Stimulated activated effector memory CD8-positive, alpha-beta T cell treated with anti-CD3 and anti-CD28 coated beads, Interleukin-12 subunit alpha, Interleukin-12 subunit beta, amount 100 ng/mL, for 72 hours (primary cell): ENCODE results near the gene LLPH.

Source experiments
- ATAC-seq: fragments of 150-1000 bp; cut with Tn5 transposase; 2 replicates; pipeline ENCODE4 v1.10.0; 2021
- DNase-seq, 2 donors: peaks; one replicate each; pipeline ENCODE4 v3.0.0; 2021 to 2022; ENCODE audit warnings: low spot score in 2 of 2
- H3K27ac Mint-ChIP-seq: one replicate; pipeline ENCODE4 v1.8.0; 2022; ENCODE audit warnings: mild to moderate bottlenecking, mixed read lengths
- H3K36me3 Mint-ChIP-seq: one replicate; pipeline ENCODE4 v1.8.0; 2022; ENCODE audit warnings: mild to moderate bottlenecking, mixed read lengths
- H3K4me1 Mint-ChIP-seq: one replicate; pipeline ENCODE4 v1.8.0; 2022; ENCODE audit warnings: mixed read lengths
- H3K4me3 Mint-ChIP-seq: one replicate; pipeline ENCODE4 v1.8.0; 2022; ENCODE audit warnings: mild to moderate bottlenecking, mixed read lengths
- H3K9me3 Mint-ChIP-seq: one replicate; pipeline ENCODE4 v1.8.0; 2022; ENCODE audit warnings: mixed read lengths

The LLPH gene

GRCh38 chr12:66154776-66155175 is 24.2 kb upstream of the LLPH start:
- Mint-ChIP-seq H3K4me1 (peaks cover 46% of the 10 kb centered on the region), H3K36me3 (peaks cover 60% of the 10 kb centered on the region)

GRCh38 chr12:66152732-66153131 is 22.2 kb upstream of the LLPH start:
- Mint-ChIP-seq H3K9me3 (no peaks in the 10 kb centered on the region), H3K4me1 (peaks cover 32% of the 10 kb centered on the region)
- no peak for ATAC-seq

More at GRCh38 chr12:66154776-66155175, 24.2 kb upstream of the LLPH start:
- no peaks in the 10 kb centered on the region for H3K9me3 Mint-ChIP-seq
- H3K4me3 Mint-ChIP-seq, result no peak overlapping the region
- DNase-seq (no peak), ATAC-seq (no peak)
- H3K27ac Mint-ChIP-seq, result peak overlapping the region; percentile 4

GRCh38 chr12:66149702-66150398 is 19.3 kb upstream of the LLPH start:
- Mint-ChIP-seq H3K4me3 (no peak overlapping the region), H3K9me3 (no peaks in the 10 kb centered on the region), H3K27ac (no peak overlapping the region), H3K36me3 (peaks cover 90% of the 10 kb centered on the region), H3K4me1 (peaks cover 7% of the 10 kb centered on the region)
- ATAC-seq (no peak), DNase-seq (no peak)

More at GRCh38 chr12:66152732-66153131, 22.2 kb upstream of the LLPH start:
- DNase-seq, result no peak
- no peak overlapping the region for H3K4me3 Mint-ChIP-seq
- peaks cover 70% of the 10 kb centered on the region for H3K36me3 Mint-ChIP-seq
- no peak overlapping the region for H3K27ac Mint-ChIP-seq

GRCh38 chr12:66144791-66145754 is 14.5 kb upstream of the LLPH start:
- Mint-ChIP-seq H3K36me3 (peaks cover 81% of the 10 kb centered on the region), H3K4me1 (no peaks in the 10 kb centered on the region), H3K4me3 (no peak overlapping the region), H3K9me3 (peaks cover 9% of the 10 kb centered on the region), H3K27ac (peak overlapping the region; percentile 4)
- no peak for DNase-seq
- ATAC-seq, result no peak

GRCh38 chr12:66143868-66144267 is 13.3 kb upstream of the LLPH start:
- no peaks in the 10 kb centered on the region for H3K4me1 Mint-ChIP-seq
- peaks cover 9% of the 10 kb centered on the region for H3K9me3 Mint-ChIP-seq
- no peak for ATAC-seq
- H3K4me3 Mint-ChIP-seq, result no peak overlapping the region
- H3K36me3 Mint-ChIP-seq, result peaks cover 80% of the 10 kb centered on the region
- no peak overlapping the region for H3K27ac Mint-ChIP-seq
- DNase-seq, result no peak

- DNase-seq, result no peak
- H3K36me3 Mint-ChIP-seq, result peaks cover 79% of the 10 kb centered on the region
Measured at GRCh38 chr12:66142826-66143225, 12.3 kb upstream of the LLPH start.

GRCh38 chr12:66141299-66141698 is 10.7 kb upstream of the LLPH start:
- Mint-ChIP-seq H3K9me3 (peaks cover 9% of the 10 kb centered on the region), H3K36me3 (peaks cover 81% of the 10 kb centered on the region), H3K4me3 (no peak overlapping the region), H3K4me1 (no peaks in the 10 kb centered on the region), H3K27ac (no peak overlapping the region)
- ATAC-seq (no peak), DNase-seq (no peak)

More at GRCh38 chr12:66142826-66143225, 12.3 kb upstream of the LLPH start:
- peaks cover 9% of the 10 kb centered on the region for H3K9me3 Mint-ChIP-seq
- no peak overlapping the region for H3K4me3 Mint-ChIP-seq
- no peak overlapping the region for H3K27ac Mint-ChIP-seq
- no peak for ATAC-seq
- no peaks in the 10 kb centered on the region for H3K4me1 Mint-ChIP-seq

- Mint-ChIP-seq H3K27ac (no peak overlapping the region), H3K36me3 (peaks cover 79% of the 10 kb centered on the region), H3K4me3 (no peak overlapping the region), H3K4me1 (no peaks in the 10 kb centered on the region), H3K9me3 (peaks cover 9% of the 10 kb centered on the region)
- DNase-seq, result no peak
- no peak for ATAC-seq
Measured at GRCh38 chr12:66140731-66141130, 10.2 kb upstream of the LLPH start.

- Mint-ChIP-seq H3K4me3 (no peak overlapping the region), H3K9me3 (peaks cover 9% of the 10 kb centered on the region), H3K4me1 (no peaks in the 10 kb centered on the region), H3K27ac (no peak overlapping the region), H3K36me3 (peaks cover 65% of the 10 kb centered on the region)
- DNase-seq (no peak), ATAC-seq (no peak)
Measured at GRCh38 chr12:66139328-66139727, 8.8 kb upstream of the LLPH start.

- H3K9me3 Mint-ChIP-seq, result peaks cover 9% of the 10 kb centered on the region
- no peak overlapping the region for H3K27ac Mint-ChIP-seq
- no peak overlapping the region for H3K4me3 Mint-ChIP-seq
- peaks cover 66% of the 10 kb centered on the region for H3K36me3 Mint-ChIP-seq
- DNase-seq (no peak), ATAC-seq (no peak)
- no peaks in the 10 kb centered on the region for H3K4me1 Mint-ChIP-seq
Measured at GRCh38 chr12:66137937-66138336, 7.4 kb upstream of the LLPH start.

GRCh38 chr12:66132408-66132807 is 1.9 kb upstream of the LLPH start:
- H3K4me3 Mint-ChIP-seq, result no peak overlapping the region
- peaks cover 56% of the 10 kb centered on the region for H3K36me3 Mint-ChIP-seq
- no peak overlapping the region for H3K27ac Mint-ChIP-seq
- H3K4me1 Mint-ChIP-seq, result peaks cover 26% of the 10 kb centered on the region
- ATAC-seq (no peak), DNase-seq (no peak)
- H3K9me3 Mint-ChIP-seq, result no peaks in the 10 kb centered on the region

GRCh38 chr12:66131067-66131688 is 628 bp upstream of the LLPH start:
- Mint-ChIP-seq H3K4me3 (peak overlapping the region; percentile 88), H3K4me1 (peaks cover 36% of the 10 kb centered on the region), H3K27ac (peak overlapping the region; percentile 86), H3K9me3 (no peaks in the 10 kb centered on the region), H3K36me3 (peaks cover 56% of the 10 kb centered on the region)
- ATAC-seq (peak; percentile 77), DNase-seq (no peak)

GRCh38 chr12:66129934-66130266 is 650 bp downstream of the LLPH start:
- Mint-ChIP-seq H3K36me3 (peaks cover 66% of the 10 kb centered on the region), H3K4me1 (peaks cover 49% of the 10 kb centered on the region), H3K4me3 (peak overlapping the region; percentile 88), H3K9me3 (no peaks in the 10 kb centered on the region), H3K27ac (peak overlapping the region; percentile 86)
- ATAC-seq (no peak), DNase-seq (no peak)

GRCh38 chr12:66127650-66128049 is 2.9 kb downstream of the LLPH start:
- ATAC-seq (no peak), DNase-seq (no peak)
- H3K9me3 Mint-ChIP-seq, result no peaks in the 10 kb centered on the region
- H3K4me1 Mint-ChIP-seq, result peaks cover 54% of the 10 kb centered on the region
- H3K36me3 Mint-ChIP-seq, result peaks cover 81% of the 10 kb centered on the region
- H3K4me3 Mint-ChIP-seq, result no peak overlapping the region
- no peak overlapping the region for H3K27ac Mint-ChIP-seq

- Mint-ChIP-seq H3K4me3 (no peak overlapping the region), H3K4me1 (peaks cover 19% of the 10 kb centered on the region), H3K27ac (no peak overlapping the region), H3K9me3 (no peaks in the 10 kb centered on the region), H3K36me3 (peaks cover 59% of the 10 kb centered on the region)
- ATAC-seq (no peak), DNase-seq (no peak)
Measured at GRCh38 chr12:66120477-66120876, 10.1 kb downstream of the LLPH start.
